A549 (cell line): ENCODE data around the gene IL5RA. TPM values are rescaled to one million over a fixed set of nuclear protein-coding genes. Genes with fewer than 3 reads are reported as not detected.

Experiments
- ATAC-seq, 2 experiments: fragments of 200-7000 bp in 1 of 2; fragments of >200 bp in 1 of 2; cut with Nextera tagmentation in 1 of 2; cut with Tn5 transposase in 1 of 2; 3 replicates each; pipeline versions ENCODE4 v1.8.0 to v1.9.1; 2018 to 2020; ENCODE audit warnings: mild to moderate bottlenecking in 1 of 2, moderate library complexity in 1 of 2
- CTCF ChIA-PET: fragments of 300-600 bp; sonication (Branson Sonifier 250); formaldehyde crosslinking; extraction: SDS; loops from one replicate; lab custom pipeline; 2021; ENCODE audit warnings: antibody characterized with exemption, inconsistent platforms; lab: Yijun Ruan, JAX
- POLR2A ChIA-PET: fragments of 350-600 bp; formaldehyde crosslinking; extraction: SDS; loops from one replicate; lab custom pipeline; 2021; ENCODE audit warnings: antibody characterized with exemption, inconsistent platforms; lab: Yijun Ruan, JAX
- DNase-seq, 2 experiments: peaks; one replicate each; pipeline versions ENCODE4 v3.0.0 to v3.0.0-alpha.2; 2011 to 2016; ENCODE audit warnings: low read depth in 1 of 2, low spot score in 1 of 2
- FAIRE-seq: peaks from 2 replicates; lab custom pipeline; 2011; peaks lifted over from hg19 to GRCh38; lab: Jason Lieb, UNC
- H3K27ac ChIP-seq, 2 experiments: fragments of >200 bp; sonication (Bioruptor Twin); formaldehyde crosslinking; 3 replicates each; pipeline ENCODE4 v1.5.1; 2016 to 2017
- H3K4me1 ChIP-seq: fragments of >200 bp; sonication (Bioruptor Twin); formaldehyde crosslinking; 3 replicates; pipeline ENCODE4 v1.6.1; 2016
- H3K4me2 ChIP-seq: fragments of >200 bp; sonication (Bioruptor Twin); formaldehyde crosslinking; 3 replicates; pipeline ENCODE4 v1.6.1; 2016
- H3K4me3 ChIP-seq: fragments of >200 bp; sonication (Bioruptor Twin); formaldehyde crosslinking; 3 replicates; pipeline ENCODE4 v1.5.1; 2016
- H3K9me3 ChIP-seq: fragments of >200 bp; sonication (Bioruptor Twin); formaldehyde crosslinking; 3 replicates; pipeline ENCODE4 v1.6.1; 2016
- CHD4 ChIP-seq: fragments of 200-600 bp; sonication (generic); IDR thresholded peaks from 2 replicates; pipeline ENCODE4 v1.6.1; 2016; ENCODE audit warnings: antibody characterized with exemption, mild to moderate bottlenecking, borderline replicate concordance
- CTCF ChIP-seq: fragments of >200 bp; sonication (Bioruptor Twin); formaldehyde crosslinking; IDR thresholded peaks from 3 replicates; pipeline ENCODE4 v1.5.1; 2016
- EHF ChIP-seq: fragments of 250-450 bp; sonication (Bioruptor Pico); IDR thresholded peaks from 2 replicates; pipeline ENCODE4 v1.5.0; 2020; ENCODE audit warnings: mild to moderate bottlenecking
- EHMT2 ChIP-seq: fragments of 200-600 bp; sonication (generic); IDR thresholded peaks from 2 replicates; pipeline ENCODE4 v1.6.1; 2016; ENCODE audit warnings: antibody characterized with exemption, low read depth, mild to moderate bottlenecking, moderate library complexity
- ELK1 ChIP-seq: fragments of 150-350 bp; IDR thresholded peaks from 2 replicates; pipeline ENCODE4 v1.6.1; 2014; ENCODE audit warnings: low read depth, mild to moderate bottlenecking, low read length
- GATA3 ChIP-seq: IDR thresholded peaks from 2 replicates; pipeline ENCODE4 v1.6.1; 2012; ENCODE audit warnings: borderline replicate concordance
- HEYL ChIP-seq: fragments of 250-450 bp; sonication (Bioruptor Pico); IDR thresholded peaks from 2 replicates; pipeline ENCODE4 v1.8.0; 2021; ENCODE audit warnings: mild to moderate bottlenecking, moderate library complexity
- KDM1A ChIP-seq: fragments of 200-600 bp; sonication (generic); IDR thresholded peaks from 2 replicates; pipeline ENCODE4 v1.6.1; 2016; ENCODE audit warnings: low read depth, mild to moderate bottlenecking
- NPAS2 ChIP-seq: fragments of 250-450 bp; sonication (Bioruptor Pico); IDR thresholded peaks from 2 replicates; pipeline ENCODE4 v1.8.0; 2022; ENCODE audit warnings: mild to moderate bottlenecking, moderate library complexity, borderline replicate concordance
- PBX3 ChIP-seq: IDR thresholded peaks from 2 replicates; pipeline ENCODE4 v1.6.1; 2012
- PHF8 ChIP-seq: fragments of 200-600 bp; sonication (generic); IDR thresholded peaks from 2 replicates; pipeline ENCODE4 v1.6.1; 2016; ENCODE audit warnings: low read depth, mild to moderate bottlenecking, antibody characterized with exemption, moderate library complexity, borderline replicate concordance
- RAD21 ChIP-seq, 2 experiments: fragments of >200 bp in 1 of 2; sonication (Bioruptor Twin) in 1 of 2; formaldehyde crosslinking in 1 of 2; IDR thresholded peaks in 1 of 2; conservative IDR thresholded peaks in 1 of 2; 2 replicates in 1 of 2; 3 replicates in 1 of 2; pipeline ENCODE4 v1.6.1; 2012 to 2018; ENCODE audit warnings: inconsistent platforms in 1 of 2
- REST ChIP-seq: fragments of 200-600 bp; sonication (generic); IDR thresholded peaks from 2 replicates; pipeline ENCODE4 v1.6.1; 2016; ENCODE audit warnings: antibody characterized with exemption, mild to moderate bottlenecking, moderate library complexity
- RFX5 ChIP-seq: fragments of 450-650 bp; IDR thresholded peaks from 2 replicates; pipeline ENCODE4 v1.7.1; 2014; ENCODE audit warnings: antibody characterized with exemption, mild to moderate bottlenecking, moderate library complexity
- RNF2 ChIP-seq: fragments of 200-600 bp; sonication (generic); IDR thresholded peaks from 2 replicates; pipeline ENCODE4 v1.6.1; 2016; ENCODE audit warnings: low read depth, mild to moderate bottlenecking, antibody characterized with exemption, moderate library complexity, borderline replicate concordance
- SREBF2 ChIP-seq: fragments of 450-650 bp; IDR thresholded peaks from 2 replicates; pipeline ENCODE4 v1.6.1; 2014; ENCODE audit warnings: mild to moderate bottlenecking, moderate library complexity
- TFCP2L1 ChIP-seq: fragments of 250-450 bp; sonication (Bioruptor Pico); IDR thresholded peaks from 2 replicates; pipeline ENCODE4 v1.5.0; 2021; ENCODE audit warnings: mild to moderate bottlenecking
- TP53 ChIP-seq: fragments of 250-450 bp; sonication (Bioruptor Pico); IDR thresholded peaks from 2 replicates; pipeline ENCODE4 v1.5.0; 2021; ENCODE audit warnings: mild to moderate bottlenecking, moderate library complexity
- ZNF302 ChIP-seq: fragments of 250-450 bp; sonication (Bioruptor Pico); IDR thresholded peaks from 2 replicates; pipeline ENCODE4 v1.9.0; 2021; ENCODE audit warnings: inconsistent platforms, mild to moderate bottlenecking, moderate library complexity
- WGBS: methylation state at CpG from one replicate; pipeline ENCODE4 v1.1.6; 2017; ENCODE audit errors: missing lambda C conversion rate; 5-methylcytosine and 5-hydroxymethylcytosine counted together
- polyA plus RNA-seq, 4 experiments: library from polyadenylated mRNA; depleted of rRNA in 3 of 4; stranded (reverse); fragments of >200 nt; fragmentation: RNase III in 1 of 4; extraction: RNeasy Plus Mini Kit Qiagen cat#74134 plus additional on column Dnase treatment in 1 of 4; gene quantifications; 2 replicates in 3 of 4; 3 replicates in 1 of 4; pipeline ENCODE4 v1.2.3, GENCODE V29; 2011 to 2017

IL5RA gene
- polyA plus RNA-seq, 2 of the 4 experiments (the other 2 are of a cell fraction): not detected

- ATAC-seq: no peak
- no peaks in the 10 kb centered on the region for H3K9me3 ChIP-seq
- H3K27ac ChIP-seq: no peak overlapping the region
- TF ChIP-seq TFCP2L1 (CRISPR knock-in tag) (no peak), SREBF2 (no peak), HEYL (CRISPR knock-in tag) (no peak), RFX5 (no peak), RAD21 (conservative IDR thresholded peaks at IDR 0.05 in 1 of 2, IDR thresholded peaks at IDR 0.05 in 1 of 2) (no peak), EHMT2 (no peak), NPAS2 (CRISPR knock-in tag) (no peak), GATA3 (no peak), RNF2 (no peak), KDM1A (no peak), ELK1 (no peak), TP53 (CRISPR knock-in tag) (no peak), CHD4 (no peak), ZNF302 (CRISPR knock-in tag) (no peak), PHF8 (no peak), PBX3 (no peak)
- TF ChIP-seq, all 56 proteins: peak for 0
- H3K4me1 ChIP-seq: no peaks in the 10 kb centered on the region
- CTCF ChIA-PET: no interaction called here
- H3K4me3 ChIP-seq: no peak overlapping the region
- DNase-seq (no peak), FAIRE-seq (no peak)
- no peak overlapping the region for H3K4me2 ChIP-seq
- WGBS: 26% methylated on average over 2 of the region's 2 CpGs
- POLR2A ChIA-PET: no interaction called here
Observed at GRCh38 chr3:3117651-3118050, 7.5 kb upstream of the IL5RA start.

DNA sequence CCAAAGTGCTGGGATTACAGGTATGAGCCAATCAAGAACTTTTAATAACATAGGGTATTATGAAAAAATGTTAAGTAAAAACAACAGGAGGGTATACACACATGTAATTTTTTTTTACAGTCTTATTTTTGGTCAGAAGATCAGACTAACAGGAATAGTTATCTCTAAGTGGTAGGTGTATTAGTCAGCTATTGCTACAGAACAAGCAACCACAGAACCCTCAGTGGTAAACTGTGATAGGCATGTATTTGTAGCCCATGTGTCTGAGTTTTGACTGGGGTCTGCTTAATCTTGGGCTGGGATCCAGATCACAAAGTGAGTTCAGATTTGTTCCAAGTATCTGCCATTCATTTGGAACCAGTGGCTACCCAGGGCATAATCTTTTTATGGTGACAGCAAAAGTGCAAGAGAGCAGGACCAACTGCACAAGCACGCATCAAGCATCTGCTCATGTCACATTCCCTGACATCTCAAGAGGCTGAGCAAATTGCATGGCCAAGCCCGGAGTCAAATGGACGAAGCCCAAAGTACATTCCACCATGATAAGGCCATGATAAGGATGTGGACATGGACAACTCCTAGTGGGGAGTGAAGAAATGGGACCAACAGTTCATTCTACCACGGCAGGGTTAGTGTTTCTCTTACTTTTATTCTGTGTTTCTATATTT lies 3.0 kb upstream of the IL5RA start:
- FAIRE-seq: no peak
- TF ChIP-seq CTCF (no peak), EHF (CRISPR knock-in tag) (no peak), REST (no peak)
- H3K9me3 ChIP-seq: no peaks in the 10 kb centered on the region
- ChIA-PET POLR2A (no interaction called here), CTCF (no interaction called here)
- ATAC-seq: no peak
- H3K4me1 ChIP-seq: no peaks in the 10 kb centered on the region
- H3K4me2 ChIP-seq: no peak overlapping the region
- no peak overlapping the region for H3K27ac ChIP-seq
- 34% methylated on average over 4 of the region's 4 CpGs for WGBS
- no peak overlapping the region for H3K4me3 ChIP-seq
- DNase-seq: no peak
